Mucosa of stomach (tissue), 1 donor: ENCODE measurements around the gene CAMSAP3.

ENCODE experiments used
- H3K27me3 ChIP-seq: one replicate; pipeline ENCODE4 v1.7.0; 2013; ENCODE audit warnings: mild to moderate bottlenecking, low read length; ENCODE audit not compliant: control insufficient read depth, insufficient read depth
- H3K36me3 ChIP-seq: one replicate; pipeline ENCODE4 v1.7.0; 2013; ENCODE audit warnings: low read length; ENCODE audit not compliant: control insufficient read depth, insufficient read depth
- H3K4me1 ChIP-seq: one replicate; pipeline ENCODE4 v1.7.0; 2013; ENCODE audit warnings: mild to moderate bottlenecking, low read length; ENCODE audit not compliant: control insufficient read depth, insufficient read depth
- H3K4me3 ChIP-seq: one replicate; pipeline ENCODE4 v1.7.0; 2013; ENCODE audit warnings: low read length
- H3K9ac ChIP-seq: one replicate; pipeline ENCODE4 v1.7.0; 2013; ENCODE audit warnings: mild to moderate bottlenecking, low read length, moderate library complexity
- H3K9me3 ChIP-seq: one replicate; pipeline ENCODE4 v1.7.0; 2013; ENCODE audit warnings: mild to moderate bottlenecking, low read length, moderate library complexity; ENCODE audit not compliant: control insufficient read depth
- donor health status: Pancreatic carcinoma.

CAMSAP3 gene

DNA sequence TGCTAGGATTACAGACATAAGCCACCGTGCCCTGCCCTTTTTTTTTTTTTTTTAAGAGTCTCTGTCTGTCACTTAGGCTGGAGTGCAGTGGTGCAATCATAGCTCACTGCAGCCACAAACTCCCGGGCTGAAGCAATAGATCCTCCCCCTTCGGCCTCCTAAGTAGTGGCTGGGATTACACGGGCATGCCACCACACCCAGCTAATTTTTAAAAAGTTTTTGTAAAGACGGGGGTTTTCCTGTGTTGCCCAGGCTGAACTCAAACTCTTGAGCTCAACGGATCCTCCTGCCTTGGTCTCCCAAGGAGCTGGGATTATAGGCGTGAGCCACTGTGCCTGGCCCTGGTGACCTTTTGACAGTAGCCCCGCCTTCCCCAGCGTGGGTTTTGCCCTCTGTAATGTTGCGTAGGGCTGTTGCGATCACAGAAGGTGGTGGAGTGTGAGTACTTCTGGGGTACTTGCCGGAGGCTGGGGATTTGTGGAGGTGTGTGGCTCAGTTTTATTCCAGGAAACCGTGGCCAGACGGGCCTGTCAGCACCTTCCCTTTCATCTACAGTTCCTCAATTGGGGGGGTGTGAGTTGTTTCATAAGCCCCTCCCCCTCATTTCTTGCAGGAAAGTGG, 61.6 kb downstream of the CAMSAP3 start:
- no peak overlapping the region for H3K9ac ChIP-seq
- H3K36me3 ChIP-seq = no peaks in the 10 kb centered on the region
- H3K4me3 ChIP-seq = no peak overlapping the region
- no peaks in the 10 kb centered on the region for H3K9me3 ChIP-seq
- peaks cover 4% of the 10 kb centered on the region for H3K4me1 ChIP-seq
- peaks cover 3% of the 10 kb centered on the region for H3K27me3 ChIP-seq

- Histone ChIP-seq H3K9ac (no peak overlapping the region), H3K4me1 (no peaks in the 10 kb centered on the region), H3K9me3 (no peaks in the 10 kb centered on the region), H3K36me3 (no peaks in the 10 kb centered on the region), H3K4me3 (no peak overlapping the region), H3K27me3 (peaks cover 3% of the 10 kb centered on the region)
These were observed 62.6 kb downstream of the CAMSAP3 start for GRCh38 chr19:7658219-7658686.

GRCh38 chr19:7661744-7662538, 66.3 kb downstream of the CAMSAP3 start:
- Histone ChIP-seq H3K9me3 (no peaks in the 10 kb centered on the region), H3K27me3 (peaks cover 3% of the 10 kb centered on the region), H3K4me1 (no peaks in the 10 kb centered on the region), H3K36me3 (no peaks in the 10 kb centered on the region), H3K9ac (no peak overlapping the region), H3K4me3 (no peak overlapping the region)

DNA sequence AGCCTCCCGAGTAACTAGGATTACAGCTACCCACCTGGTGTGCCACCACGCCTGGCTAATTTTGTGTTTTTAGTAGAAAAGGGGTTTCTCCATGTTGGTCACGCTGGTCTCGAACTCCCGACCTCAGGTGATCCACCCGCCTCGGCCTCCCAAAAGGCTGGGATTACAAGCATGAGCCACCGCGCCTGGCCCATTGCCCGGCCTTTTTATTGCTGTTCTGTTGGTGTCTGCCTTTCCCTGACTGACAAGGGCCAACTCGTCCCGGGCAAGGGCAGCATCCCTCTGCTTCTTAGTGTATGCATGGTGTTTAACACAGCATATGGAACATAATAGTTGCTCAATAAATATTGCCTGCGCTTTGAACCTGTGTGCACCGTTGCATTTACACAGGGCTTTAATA, 67.0 kb downstream of the CAMSAP3 start:
- H3K9ac ChIP-seq = no peak overlapping the region
- H3K4me1 ChIP-seq = no peaks in the 10 kb centered on the region
- H3K9me3 ChIP-seq = no peaks in the 10 kb centered on the region
- no peaks in the 10 kb centered on the region for H3K36me3 ChIP-seq
- peaks cover 3% of the 10 kb centered on the region for H3K27me3 ChIP-seq
- no peak overlapping the region for H3K4me3 ChIP-seq

DNA sequence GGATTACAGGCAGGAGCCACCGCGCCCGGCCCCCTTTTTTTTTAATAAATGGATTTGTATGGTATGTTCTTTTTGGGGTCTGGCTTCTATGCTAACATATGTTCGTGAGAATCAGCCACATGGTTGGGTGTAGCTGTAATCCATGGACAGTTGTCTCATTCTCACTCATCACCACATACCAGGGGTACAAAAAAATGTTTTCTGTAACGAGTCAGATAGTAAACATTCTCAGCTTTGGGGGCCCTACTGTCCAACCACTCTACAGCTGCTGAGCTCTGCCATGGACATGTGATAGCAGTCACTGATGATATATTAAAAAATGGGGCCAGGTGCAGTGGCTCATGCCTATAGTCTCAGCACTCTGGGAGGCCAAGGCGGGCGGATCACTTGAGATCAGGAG, 68.0 kb downstream of the CAMSAP3 start:
- Histone ChIP-seq H3K9ac (no peak overlapping the region), H3K4me3 (no peak overlapping the region), H3K36me3 (no peaks in the 10 kb centered on the region), H3K27me3 (no peaks in the 10 kb centered on the region), H3K4me1 (no peaks in the 10 kb centered on the region), H3K9me3 (no peaks in the 10 kb centered on the region)

- Histone ChIP-seq H3K4me1 (no peaks in the 10 kb centered on the region), H3K4me3 (no peak overlapping the region), H3K9ac (no peak overlapping the region), H3K9me3 (no peaks in the 10 kb centered on the region), H3K36me3 (no peaks in the 10 kb centered on the region), H3K27me3 (peaks cover 11% of the 10 kb centered on the region)
These were observed 69.4 kb downstream of the CAMSAP3 start for GRCh38 chr19:7665076-7665475.
